HG03442 (cell line): ENCODE measurements around the gene CXorf51A.
"Not testable (repeated sequence)": the region's sequence is repeated elsewhere in the genome, so short reads cannot be mapped to it uniquely, and the experiment has no call there.

ENCODE experiments used
- ATAC-seq: cut with Tn5 transposase; IDR thresholded peaks from one replicate; pipeline ENCODE4 v1.9.1; 2021; ENCODE audit warnings: mild to moderate bottlenecking, moderate library complexity; ENCODE audit not compliant: unreplicated experiment

Gene CXorf51A

GRCh38 chrX:146814644-146815043 is at the start of gene CXorf51A:
CXorf51A (minus strand) TSS chrX:146814744; CDS start chrX:146814723, 21 bp downstream.
- ATAC-seq = not testable (repeated sequence)

- ATAC-seq = no peak
Measured at GRCh38 chrX:146863566-146863965, 49.0 kb upstream of the CXorf51A start.

- ATAC-seq = no peak
Measured at GRCh38 chrX:146854281-146854680, 39.7 kb upstream of the CXorf51A start.

- no peak for ATAC-seq
Measured at GRCh38 chrX:146831994-146832393, 17.4 kb upstream of the CXorf51A start.

GRCh38 chrX:146809471-146809870 is 5.1 kb downstream of the CXorf51A start, which contains the start of gene CXorf51B:
CXorf51B (plus strand) TSS chrX:146809771; CDS start chrX:146809792, 21 bp downstream.
- ATAC-seq = not testable (repeated sequence)
